NCI-H2081 (cell line): ENCODE data around the gene OVCH2.
"Not testable (repeated sequence)": the region's sequence is repeated elsewhere in the genome, so short reads cannot be mapped to it uniquely, and the experiment has no call there.

ENCODE experiments used
- DNase-seq, 2 experiments: peaks; one replicate each; lab custom pipeline; 2025; lab: John Stamatoyannopoulos, UW

OVCH2 gene

DNA sequence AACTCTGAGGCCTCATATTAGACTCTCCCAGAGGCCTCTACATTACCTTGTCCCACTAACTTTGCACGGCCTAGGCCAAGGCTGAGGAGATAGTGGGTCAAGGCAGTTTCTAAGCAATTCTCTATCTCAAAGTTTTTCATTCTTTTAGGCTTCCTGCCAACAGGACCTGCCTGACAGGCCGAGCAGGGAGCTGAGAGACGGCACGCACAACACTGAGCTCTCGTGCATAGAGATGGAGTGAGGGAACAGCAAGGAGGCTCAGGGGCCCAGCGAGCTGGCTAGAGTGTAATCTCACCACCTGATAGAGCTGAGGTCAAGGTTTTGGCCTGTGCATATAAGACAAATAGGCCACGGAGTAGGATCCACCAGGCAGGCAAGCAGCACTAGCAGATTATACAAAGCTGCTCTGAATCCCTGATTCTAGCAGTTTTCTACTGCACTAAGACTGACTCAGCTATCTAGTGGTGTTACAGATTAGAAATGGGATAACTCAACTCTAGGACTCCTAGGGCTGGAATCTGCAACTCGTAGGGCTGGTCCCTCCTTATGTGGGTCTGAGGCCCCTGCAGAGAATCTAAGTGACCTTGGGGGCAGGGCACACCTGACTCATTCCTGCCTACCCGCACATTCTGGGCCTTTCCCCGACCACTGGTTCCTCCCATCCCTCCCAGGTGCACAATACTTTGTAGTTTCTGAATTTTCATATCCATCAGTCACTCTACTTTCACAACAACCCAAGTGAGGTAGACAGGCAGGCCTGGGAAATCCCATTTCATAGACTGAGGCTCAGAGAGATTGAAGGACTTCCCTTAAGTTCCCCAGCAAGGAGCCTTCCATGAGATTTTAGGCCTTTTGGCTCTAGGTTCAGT, 34.7 kb downstream of the OVCH2 start:
- DNase-seq: no peak

GRCh38 chr11:7670641-7671040, 35.6 kb downstream of the OVCH2 start:
- no peak for DNase-seq

GRCh38 chr11:7668911-7669310, 37.4 kb downstream of the OVCH2 start:
- DNase-seq: no peak

GRCh38 chr11:7668464-7668863, 37.8 kb downstream of the OVCH2 start:
- DNase-seq: no peak

DNA sequence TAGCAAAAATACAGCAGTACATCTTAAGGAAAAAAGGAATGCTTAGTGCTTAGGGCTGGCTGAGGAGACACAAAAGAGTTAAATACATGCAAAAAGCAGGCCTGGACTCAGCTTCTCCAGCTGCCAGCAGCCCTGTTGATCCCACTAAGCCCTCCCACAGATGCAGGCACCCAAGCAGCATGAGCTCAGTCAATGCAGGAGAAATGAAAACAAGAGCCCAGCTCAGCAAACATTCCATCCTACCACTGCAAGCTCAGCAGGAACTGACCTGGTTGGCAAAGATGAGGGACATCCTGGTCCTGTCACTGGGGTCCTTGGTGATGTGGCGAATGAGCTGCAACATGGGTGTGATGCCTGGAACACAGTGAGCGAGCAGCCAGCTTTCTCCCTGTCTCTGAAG, 38.8 kb downstream of the OVCH2 start:
- DNase-seq: no peak

GRCh38 chr11:7666292-7666866, 39.9 kb downstream of the OVCH2 start:
- DNase-seq: no peak

- DNase-seq: peak; percentile 38 to 44
Measured at GRCh38 chr11:7665473-7666291, 40.6 kb downstream of the OVCH2 start.

- no peak for DNase-seq
Measured at GRCh38 chr11:7664867-7665266, 41.4 kb downstream of the OVCH2 start.

DNA sequence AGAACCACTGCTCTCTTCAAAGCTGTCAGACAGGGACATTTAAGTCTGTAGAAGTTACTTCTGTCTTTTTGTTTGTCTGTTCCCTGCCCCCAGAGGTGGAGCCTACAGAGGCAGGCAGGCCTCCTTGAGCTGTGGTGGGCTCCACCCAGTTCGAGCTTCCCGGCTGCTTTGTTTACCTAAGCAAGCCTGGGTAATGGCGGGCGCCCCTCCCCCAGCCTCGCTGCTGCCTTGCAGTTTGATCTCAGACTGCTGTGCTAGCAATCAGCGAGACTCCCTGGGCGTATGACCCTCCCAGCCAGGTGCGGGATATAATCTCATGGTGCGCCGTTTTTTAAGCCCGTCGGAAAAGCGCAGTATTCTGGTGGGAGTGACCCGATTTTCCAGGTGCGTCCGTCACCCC, 42.7 kb downstream of the OVCH2 start:
- not testable (repeated sequence) for DNase-seq

- DNase-seq: peak; percentile 4 to 27
Measured at GRCh38 chr11:7657306-7658025, 48.8 kb downstream of the OVCH2 start.

DNA sequence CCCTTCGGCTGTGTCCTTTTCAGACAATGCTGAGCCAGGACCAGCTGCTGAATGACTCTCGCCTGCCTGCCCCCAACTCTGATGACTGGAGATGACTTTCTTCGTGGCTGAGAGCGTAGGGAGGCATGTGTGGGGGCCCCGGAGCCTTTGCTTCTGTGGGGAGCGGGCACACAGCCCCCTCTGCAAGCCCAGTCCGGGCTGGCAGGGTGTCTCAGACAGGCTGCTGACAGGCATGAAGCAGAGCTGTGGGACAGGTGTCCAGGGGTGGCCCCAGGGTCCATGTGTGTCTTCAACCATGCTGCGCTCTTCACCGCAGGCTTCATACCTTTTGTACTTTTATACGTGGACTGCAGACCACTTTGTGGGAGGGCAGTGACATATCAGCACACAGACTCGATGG, 49.6 kb downstream of the OVCH2 start:
- no peak for DNase-seq

GRCh38 chr11:7655253-7656217, 50.7 kb downstream of the OVCH2 start:
- no peak for DNase-seq

GRCh38 chr11:7654195-7654705, 52.0 kb downstream of the OVCH2 start:
- no peak for DNase-seq

- DNase-seq: no peak
Measured at GRCh38 chr11:7651700-7652099, 54.6 kb downstream of the OVCH2 start.

- DNase-seq: no peak
Measured at GRCh38 chr11:7651140-7651551, 55.1 kb downstream of the OVCH2 start.

DNA sequence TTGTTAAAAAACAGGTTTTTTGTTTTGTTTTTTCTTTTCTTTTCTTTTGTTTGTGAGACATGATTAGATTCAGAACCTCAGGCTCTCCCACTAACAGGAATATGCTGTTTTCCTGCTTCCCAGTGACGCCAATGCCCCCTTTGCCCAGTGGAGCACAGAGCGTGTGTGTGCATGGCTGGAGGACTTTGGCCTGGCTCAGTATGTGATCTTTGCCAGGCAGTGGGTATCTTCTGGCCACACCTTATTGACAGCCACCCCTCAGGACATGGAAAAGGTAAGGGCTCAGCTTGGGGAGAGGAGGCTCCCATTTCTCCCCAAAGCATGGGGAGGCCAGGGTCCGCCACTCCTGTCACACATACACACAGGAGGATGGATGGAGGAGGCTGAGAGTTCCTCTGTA, 58.0 kb downstream of the OVCH2 start:
- DNase-seq: no peak

DNA sequence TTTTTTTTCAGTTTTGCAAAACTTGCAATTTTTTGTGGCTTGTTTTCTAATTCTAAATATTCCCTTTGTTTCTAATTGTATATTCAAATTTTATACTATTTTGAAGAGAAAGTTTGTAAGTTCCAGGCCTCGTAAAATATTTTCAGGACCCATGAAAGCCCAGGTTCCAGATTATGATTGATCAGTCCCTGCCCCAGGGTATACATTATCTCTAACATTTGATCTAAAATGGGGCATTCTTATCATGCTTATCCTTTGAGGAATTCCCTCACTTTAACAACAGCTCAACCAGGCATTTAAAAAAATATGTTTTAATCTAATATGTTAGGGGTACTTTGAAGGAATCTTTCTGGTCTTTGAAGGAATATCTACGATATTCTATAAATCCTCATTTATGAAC, 59.4 kb downstream of the OVCH2 start:
- no peak for DNase-seq

- DNase-seq: no peak
Measured at GRCh38 chr11:7645206-7645605, 61.1 kb downstream of the OVCH2 start.

DNA sequence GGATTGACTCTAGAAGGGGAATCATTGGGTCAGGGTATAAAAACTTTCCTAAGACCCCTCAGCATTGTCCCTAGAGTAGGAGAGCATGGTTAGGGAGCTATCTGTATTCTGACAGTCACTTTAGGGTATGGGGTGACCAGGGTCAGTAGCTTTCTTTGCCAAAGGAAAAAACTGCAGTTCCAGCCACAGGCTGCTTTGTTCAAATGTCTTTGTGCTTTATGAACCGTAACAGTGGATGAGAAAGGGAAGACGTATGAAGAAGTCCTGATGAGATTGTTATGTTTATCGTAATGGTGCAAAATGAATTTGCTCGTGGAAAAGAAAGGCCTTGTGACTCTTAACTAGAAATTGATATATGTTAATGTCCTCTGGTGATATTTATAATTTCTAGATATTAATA, 63.0 kb downstream of the OVCH2 start:
- DNase-seq: no peak

DNA sequence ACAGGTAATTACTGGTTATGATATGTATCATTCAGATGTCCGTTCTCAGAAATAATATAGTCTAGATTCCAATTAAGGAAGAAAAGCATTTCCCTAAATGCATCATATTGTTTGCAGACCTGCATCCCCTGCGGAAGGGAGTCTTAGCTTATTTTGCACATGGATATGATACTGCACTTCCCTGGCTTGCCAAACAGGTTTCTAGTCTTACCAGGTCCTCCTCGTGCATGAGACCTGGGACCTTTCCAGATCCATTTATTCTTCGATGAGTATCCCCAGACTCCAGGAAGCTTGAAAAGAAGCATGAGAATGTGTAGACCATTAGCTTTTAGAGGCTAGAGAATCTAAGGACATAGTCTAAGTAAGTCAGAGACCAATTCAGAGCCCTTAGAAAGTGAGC, 63.5 kb downstream of the OVCH2 start:
- DNase-seq: no peak

GRCh38 chr11:7640816-7641215, 65.5 kb downstream of the OVCH2 start:
- DNase-seq: no peak
